Measurements from ENCODE around the gene CHSY1.

- TF ChIP-seq CTCF (IDR thresholded peaks at IDR 0.05) (no peak), POLR2A (IDR thresholded peaks at IDR 0.05) (no peak)
These were observed 32.1 kb upstream of the CHSY1 start for GRCh38 chr15:101283931-101284330.

Data from testis (tissue), 2 donors.